ENCODE measurements around the gene LRRN3. TPM values are rescaled to one million over a fixed set of nuclear protein-coding genes. Genes with fewer than 3 reads are reported as not detected.

The LRRN3 gene
- total and polyA plus RNA-seq, 9 donors = 8.7 to 18.9 (median 12.2) TPM

- no peak for DNase-seq
- Histone ChIP-seq H3K27ac (ENCODE audit: low read length) (no peak overlapping the region), H3K4me3 (ENCODE audit: low read length) (no peak overlapping the region), H3K9me3 (replicated peaks; ENCODE audit: control insufficient read depth, low read depth, low read length) (no peaks in the 10 kb centered on the region), H3K4me1 (ENCODE audit: control insufficient read depth, insufficient read depth, low read length) (no peaks in the 10 kb centered on the region), H3K27me3 (ENCODE audit: control insufficient read depth, insufficient read depth, low read length) (no peaks in the 10 kb centered on the region), H3K36me3 (ENCODE audit: control insufficient read depth, insufficient read depth, low read length) (no peaks in the 10 kb centered on the region)
- WGBS (ENCODE audit: insufficient coverage) = 30% methylated on average over 2 of the region's 3 CpGs
Observed at GRCh38 chr7:111126987-111127386, 36.1 kb downstream of the LRRN3 start.

- WGBS (ENCODE audit: insufficient coverage) = no CpG with 5 or more reads among the region's 4 CpGs
- no peak for DNase-seq
- no peak overlapping the region for H3K4me3 ChIP-seq (ENCODE audit: low read length)
- H3K9me3 ChIP-seq (replicated peaks; ENCODE audit: control insufficient read depth, low read depth, low read length) = no peaks in the 10 kb centered on the region
- H3K27me3 ChIP-seq (ENCODE audit: control insufficient read depth, insufficient read depth, low read length) = no peaks in the 10 kb centered on the region
- H3K4me1 ChIP-seq (ENCODE audit: control insufficient read depth, insufficient read depth, low read length) = no peaks in the 10 kb centered on the region
- no peak overlapping the region for H3K27ac ChIP-seq (ENCODE audit: low read length)
- H3K36me3 ChIP-seq (ENCODE audit: control insufficient read depth, insufficient read depth, low read length) = no peaks in the 10 kb centered on the region
Observed at GRCh38 chr7:111129435-111129834, 38.5 kb downstream of the LRRN3 start.

- no CpG with 5 or more reads among the region's 1 CpG for WGBS (ENCODE audit: insufficient coverage)
- H3K27me3 ChIP-seq (ENCODE audit: control insufficient read depth, insufficient read depth, low read length) = no peaks in the 10 kb centered on the region
- no peak for DNase-seq
- no peaks in the 10 kb centered on the region for H3K36me3 ChIP-seq (ENCODE audit: control insufficient read depth, insufficient read depth, low read length)
- no peaks in the 10 kb centered on the region for H3K4me1 ChIP-seq (ENCODE audit: control insufficient read depth, insufficient read depth, low read length)
- no peaks in the 10 kb centered on the region for H3K9me3 ChIP-seq (replicated peaks; ENCODE audit: control insufficient read depth, low read depth, low read length)
- H3K4me3 ChIP-seq (ENCODE audit: low read length) = no peak overlapping the region
- no peak overlapping the region for H3K27ac ChIP-seq (ENCODE audit: low read length)
Observed at GRCh38 chr7:111132833-111133232, 41.9 kb downstream of the LRRN3 start.

GRCh38 chr7:111137296-111138192 lies 46.6 kb downstream of the LRRN3 start:
- no peaks in the 10 kb centered on the region for H3K9me3 ChIP-seq (replicated peaks; ENCODE audit: control insufficient read depth, low read depth, low read length)
- H3K4me3 ChIP-seq (ENCODE audit: low read length) = no peak overlapping the region
- H3K27me3 ChIP-seq (ENCODE audit: control insufficient read depth, insufficient read depth, low read length) = no peaks in the 10 kb centered on the region
- no peak overlapping the region for H3K27ac ChIP-seq (ENCODE audit: low read length)
- no peak for DNase-seq
- H3K36me3 ChIP-seq (ENCODE audit: control insufficient read depth, insufficient read depth, low read length) = no peaks in the 10 kb centered on the region
- WGBS (ENCODE audit: insufficient coverage) = 90% methylated on average over 2 of the region's 4 CpGs
- H3K4me1 ChIP-seq (ENCODE audit: control insufficient read depth, insufficient read depth, low read length) = no peaks in the 10 kb centered on the region

GRCh38 chr7:111138193-111138569 lies 47.3 kb downstream of the LRRN3 start:
- H3K27me3 ChIP-seq (ENCODE audit: control insufficient read depth, insufficient read depth, low read length) = no peaks in the 10 kb centered on the region
- no CpG with 5 or more reads among the region's 2 CpGs for WGBS (ENCODE audit: insufficient coverage)
- no peaks in the 10 kb centered on the region for H3K4me1 ChIP-seq (ENCODE audit: control insufficient read depth, insufficient read depth, low read length)
- no peaks in the 10 kb centered on the region for H3K36me3 ChIP-seq (ENCODE audit: control insufficient read depth, insufficient read depth, low read length)
- H3K27ac ChIP-seq (ENCODE audit: low read length) = no peak overlapping the region
- peak; percentile 27 for DNase-seq
- no peak overlapping the region for H3K4me3 ChIP-seq (ENCODE audit: low read length)
- no peaks in the 10 kb centered on the region for H3K9me3 ChIP-seq (replicated peaks; ENCODE audit: control insufficient read depth, low read depth, low read length)

- Histone ChIP-seq H3K36me3 (ENCODE audit: control insufficient read depth, insufficient read depth, low read length) (no peaks in the 10 kb centered on the region), H3K27ac (ENCODE audit: low read length) (no peak overlapping the region)
- no peak for DNase-seq
Observed at GRCh38 chr7:111138586-111138985, 47.7 kb downstream of the LRRN3 start.

GRCh38 chr7:111140091-111140865 lies 49.4 kb downstream of the LRRN3 start:
- no CpG with 5 or more reads among the region's 2 CpGs for WGBS (ENCODE audit: insufficient coverage)

More at GRCh38 chr7:111138586-111138985, 47.7 kb downstream of the LRRN3 start:
- Histone ChIP-seq H3K4me3 (ENCODE audit: low read length) (no peak overlapping the region), H3K4me1 (ENCODE audit: control insufficient read depth, insufficient read depth, low read length) (no peaks in the 10 kb centered on the region), H3K27me3 (ENCODE audit: control insufficient read depth, insufficient read depth, low read length) (no peaks in the 10 kb centered on the region), H3K9me3 (replicated peaks; ENCODE audit: control insufficient read depth, low read depth, low read length) (no peaks in the 10 kb centered on the region)

GRCh38 chr7:111145472-111145871 lies 54.5 kb downstream of the LRRN3 start:
- H3K4me1 ChIP-seq (ENCODE audit: control insufficient read depth, insufficient read depth, low read length) = no peaks in the 10 kb centered on the region
- no peaks in the 10 kb centered on the region for H3K27me3 ChIP-seq (ENCODE audit: control insufficient read depth, insufficient read depth, low read length)
- no CpG with 5 or more reads among the region's 2 CpGs for WGBS (ENCODE audit: insufficient coverage)
- no peak for DNase-seq
- no peak overlapping the region for H3K4me3 ChIP-seq (ENCODE audit: low read length)
- no peaks in the 10 kb centered on the region for H3K36me3 ChIP-seq (ENCODE audit: control insufficient read depth, insufficient read depth, low read length)
- no peak overlapping the region for H3K27ac ChIP-seq (ENCODE audit: low read length)
- H3K9me3 ChIP-seq (replicated peaks; ENCODE audit: control insufficient read depth, low read depth, low read length) = no peaks in the 10 kb centered on the region

More at GRCh38 chr7:111140091-111140865, 49.4 kb downstream of the LRRN3 start:
- Histone ChIP-seq H3K4me3 (ENCODE audit: low read length) (no peak overlapping the region), H3K36me3 (ENCODE audit: control insufficient read depth, insufficient read depth, low read length) (no peaks in the 10 kb centered on the region), H3K27me3 (ENCODE audit: control insufficient read depth, insufficient read depth, low read length) (no peaks in the 10 kb centered on the region), H3K9me3 (replicated peaks; ENCODE audit: control insufficient read depth, low read depth, low read length) (no peaks in the 10 kb centered on the region), H3K4me1 (ENCODE audit: control insufficient read depth, insufficient read depth, low read length) (no peaks in the 10 kb centered on the region), H3K27ac (ENCODE audit: low read length) (no peak overlapping the region)
- DNase-seq = peak; percentile 16

GRCh38 chr7:111146136-111146535 lies 55.2 kb downstream of the LRRN3 start:
- H3K36me3 ChIP-seq (ENCODE audit: control insufficient read depth, insufficient read depth, low read length) = no peaks in the 10 kb centered on the region
- H3K9me3 ChIP-seq (replicated peaks; ENCODE audit: control insufficient read depth, low read depth, low read length) = no peaks in the 10 kb centered on the region
- DNase-seq = no peak
- H3K4me1 ChIP-seq (ENCODE audit: control insufficient read depth, insufficient read depth, low read length) = no peaks in the 10 kb centered on the region
- no peak overlapping the region for H3K27ac ChIP-seq (ENCODE audit: low read length)
- no peaks in the 10 kb centered on the region for H3K27me3 ChIP-seq (ENCODE audit: control insufficient read depth, insufficient read depth, low read length)
- H3K4me3 ChIP-seq (ENCODE audit: low read length) = no peak overlapping the region

GRCh38 chr7:111147708-111148533 lies 57.0 kb downstream of the LRRN3 start:
- WGBS (ENCODE audit: insufficient coverage) = no CpG with 5 or more reads among the region's 6 CpGs
- H3K4me3 ChIP-seq (ENCODE audit: low read length) = no peak overlapping the region
- no peak for DNase-seq
- H3K27me3 ChIP-seq (ENCODE audit: control insufficient read depth, insufficient read depth, low read length) = no peaks in the 10 kb centered on the region
- H3K9me3 ChIP-seq (replicated peaks; ENCODE audit: control insufficient read depth, low read depth, low read length) = no peaks in the 10 kb centered on the region
- no peak overlapping the region for H3K27ac ChIP-seq (ENCODE audit: low read length)
- no peaks in the 10 kb centered on the region for H3K4me1 ChIP-seq (ENCODE audit: control insufficient read depth, insufficient read depth, low read length)
- H3K36me3 ChIP-seq (ENCODE audit: control insufficient read depth, insufficient read depth, low read length) = no peaks in the 10 kb centered on the region

Data from muscle of leg (tissue), 11 donors.